OCI-LY3 (cell line): ENCODE measurements around the gene LRRTM1.

Experiments used
- EZH2phosphoT487 ChIP-seq: fragments of 200-600 bp; shearing (Covaris generic); IDR thresholded peaks from 2 replicates; pipeline ENCODE4 v1.6.1; 2018; ENCODE audit warnings: antibody characterized with exemption, mixed run types, low read depth
- TF ChIP-seq, protein P1 (sequence below): fragments of 200-600, 300-600 bp; sonication (generic); IDR thresholded peaks from 2 replicates; pipeline ENCODE4 v1.5.1; 2014; ENCODE audit warnings: antibody characterized with exemption, low read length, low read depth

DNA sequence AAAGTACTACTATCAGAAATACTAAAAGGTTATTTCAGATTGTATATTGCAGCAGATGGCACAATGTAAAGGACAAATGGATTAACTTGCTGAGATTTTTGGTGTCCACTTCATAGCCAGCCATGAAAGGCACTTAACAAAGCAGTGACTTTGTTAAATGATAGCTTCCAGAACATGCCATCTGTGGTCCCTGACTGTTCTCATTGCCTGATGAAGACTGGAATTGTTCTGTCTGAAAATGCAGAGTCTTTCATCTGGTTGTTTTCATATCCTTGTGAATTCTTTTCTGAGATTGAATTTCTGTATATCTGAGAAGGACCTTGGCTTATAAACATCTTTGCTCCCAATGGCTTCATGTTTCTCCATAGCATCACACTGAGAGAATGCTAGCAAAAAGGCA, 44.4 kb upstream of the LRRTM1 start:
- TF ChIP-seq, protein P1, sequence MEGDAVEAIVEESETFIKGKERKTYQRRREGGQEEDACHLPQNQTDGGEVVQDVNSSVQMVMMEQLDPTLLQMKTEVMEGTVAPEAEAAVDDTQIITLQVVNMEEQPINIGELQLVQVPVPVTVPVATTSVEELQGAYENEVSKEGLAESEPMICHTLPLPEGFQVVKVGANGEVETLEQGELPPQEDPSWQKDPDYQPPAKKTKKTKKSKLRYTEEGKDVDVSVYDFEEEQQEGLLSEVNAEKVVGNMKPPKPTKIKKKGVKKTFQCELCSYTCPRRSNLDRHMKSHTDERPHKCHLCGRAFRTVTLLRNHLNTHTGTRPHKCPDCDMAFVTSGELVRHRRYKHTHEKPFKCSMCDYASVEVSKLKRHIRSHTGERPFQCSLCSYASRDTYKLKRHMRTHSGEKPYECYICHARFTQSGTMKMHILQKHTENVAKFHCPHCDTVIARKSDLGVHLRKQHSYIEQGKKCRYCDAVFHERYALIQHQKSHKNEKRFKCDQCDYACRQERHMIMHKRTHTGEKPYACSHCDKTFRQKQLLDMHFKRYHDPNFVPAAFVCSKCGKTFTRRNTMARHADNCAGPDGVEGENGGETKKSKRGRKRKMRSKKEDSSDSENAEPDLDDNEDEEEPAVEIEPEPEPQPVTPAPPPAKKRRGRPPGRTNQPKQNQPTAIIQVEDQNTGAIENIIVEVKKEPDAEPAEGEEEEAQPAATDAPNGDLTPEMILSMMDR: no peak
- no peak for TF ChIP-seq EZH2phosphoT487
